ENCODE data around the gene CLOCK.

DNA sequence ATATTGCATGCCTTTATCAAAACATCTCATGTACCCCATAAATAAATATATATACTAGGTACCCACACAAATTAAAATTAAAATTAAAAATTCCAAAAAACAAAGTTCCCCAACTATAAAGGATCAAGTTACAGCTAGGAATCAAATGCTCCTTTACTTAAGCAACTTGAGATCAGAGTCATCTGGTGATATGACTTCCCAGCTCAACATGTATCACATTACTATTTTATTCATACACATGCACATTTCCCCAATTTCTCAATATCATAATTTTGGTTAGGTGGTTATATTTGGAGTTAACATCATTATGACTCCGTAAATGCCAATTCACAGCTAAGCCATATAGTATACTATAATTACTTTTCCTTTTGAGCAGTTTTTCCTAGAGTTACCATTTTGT lies 60.9 kb downstream of the CLOCK start:
- TF ChIP-seq, protein P1, sequence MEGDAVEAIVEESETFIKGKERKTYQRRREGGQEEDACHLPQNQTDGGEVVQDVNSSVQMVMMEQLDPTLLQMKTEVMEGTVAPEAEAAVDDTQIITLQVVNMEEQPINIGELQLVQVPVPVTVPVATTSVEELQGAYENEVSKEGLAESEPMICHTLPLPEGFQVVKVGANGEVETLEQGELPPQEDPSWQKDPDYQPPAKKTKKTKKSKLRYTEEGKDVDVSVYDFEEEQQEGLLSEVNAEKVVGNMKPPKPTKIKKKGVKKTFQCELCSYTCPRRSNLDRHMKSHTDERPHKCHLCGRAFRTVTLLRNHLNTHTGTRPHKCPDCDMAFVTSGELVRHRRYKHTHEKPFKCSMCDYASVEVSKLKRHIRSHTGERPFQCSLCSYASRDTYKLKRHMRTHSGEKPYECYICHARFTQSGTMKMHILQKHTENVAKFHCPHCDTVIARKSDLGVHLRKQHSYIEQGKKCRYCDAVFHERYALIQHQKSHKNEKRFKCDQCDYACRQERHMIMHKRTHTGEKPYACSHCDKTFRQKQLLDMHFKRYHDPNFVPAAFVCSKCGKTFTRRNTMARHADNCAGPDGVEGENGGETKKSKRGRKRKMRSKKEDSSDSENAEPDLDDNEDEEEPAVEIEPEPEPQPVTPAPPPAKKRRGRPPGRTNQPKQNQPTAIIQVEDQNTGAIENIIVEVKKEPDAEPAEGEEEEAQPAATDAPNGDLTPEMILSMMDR (conservative IDR thresholded peaks at IDR 0.05; ENCODE audit: low read length) = no peak
- TF ChIP-seq EZH2phosphoT487 (IDR thresholded peaks at IDR 0.05; ENCODE audit: borderline replicate concordance) = no peak

Measured in Loucy (cell line).